ENCODE results near the gene EPS8L2.

The EPS8L2 gene

GRCh38 chr11:690738-691633 lies 15.0 kb upstream of the EPS8L2 start:
- DNase-seq, result no peak

DNA sequence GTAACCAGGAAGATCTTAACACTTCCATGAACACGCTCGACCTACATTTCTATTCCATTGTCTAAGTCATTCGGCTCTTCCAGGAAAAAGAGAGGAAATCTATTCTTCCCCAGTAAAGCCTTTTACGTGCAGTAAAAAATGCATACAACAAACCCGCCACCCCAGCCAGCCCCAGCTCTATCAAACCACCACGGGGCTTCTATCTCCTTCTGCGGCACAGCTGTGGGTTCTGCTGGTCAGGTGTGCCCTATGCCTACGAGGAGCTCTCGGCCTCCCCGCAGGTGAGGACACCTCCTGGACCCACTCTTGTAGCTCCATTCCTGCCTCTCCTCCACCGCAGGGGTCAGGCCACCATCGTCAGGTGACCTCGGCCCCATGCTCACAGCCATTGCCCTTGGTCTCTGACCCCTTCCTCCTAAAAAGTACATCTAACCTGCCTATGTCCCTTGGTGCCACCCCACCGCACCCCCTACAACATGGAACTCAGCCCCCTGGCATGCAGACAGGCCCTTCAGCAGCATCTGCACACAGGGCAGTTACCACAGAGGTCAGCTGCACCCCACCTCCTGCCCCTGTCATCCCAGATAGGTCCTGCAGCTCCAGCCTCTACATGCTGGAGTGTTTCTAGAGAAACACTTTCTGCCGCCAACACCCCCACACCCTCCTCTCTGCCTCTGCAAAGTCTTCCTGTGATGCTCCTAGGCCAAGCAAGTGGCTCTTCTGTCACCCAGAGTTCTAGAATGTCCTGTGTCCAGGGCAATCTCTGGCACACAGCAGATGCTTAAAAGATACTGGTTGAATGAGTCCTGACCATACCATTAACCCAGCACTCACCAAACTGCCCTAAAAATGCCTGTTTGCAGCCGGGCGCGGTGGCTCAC lies 14.1 kb upstream of the EPS8L2 start:
- no peak for DNase-seq

DNA sequence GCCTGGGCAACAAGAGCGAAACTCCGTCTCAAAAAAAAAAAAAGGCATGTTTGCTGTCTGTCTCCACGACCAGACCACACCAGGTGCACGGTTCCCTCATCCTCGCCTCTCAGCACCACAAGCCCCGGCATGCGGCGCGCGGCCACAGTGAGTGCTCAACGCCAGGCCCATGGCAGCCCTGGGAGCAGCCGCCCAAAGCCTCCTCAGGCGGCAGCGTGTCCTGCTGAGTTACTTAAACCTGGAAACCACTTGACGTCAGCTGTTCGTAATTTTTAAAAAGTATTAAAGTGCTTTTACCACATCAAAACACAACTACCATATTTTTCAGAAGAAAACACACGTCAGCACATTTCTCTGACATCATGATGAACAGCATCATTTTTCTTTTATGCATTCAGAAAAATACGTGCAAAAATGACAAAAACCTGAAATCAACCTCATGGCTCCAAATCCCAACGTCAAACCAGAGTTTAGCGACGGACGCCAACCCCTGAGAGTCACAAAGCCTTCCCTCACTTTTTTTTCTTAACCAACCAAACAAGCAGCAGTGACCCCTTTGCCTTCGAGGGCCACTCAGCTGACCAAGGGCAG lies 13.1 kb upstream of the EPS8L2 start:
- DNase-seq, result peak; percentile 28

DNA sequence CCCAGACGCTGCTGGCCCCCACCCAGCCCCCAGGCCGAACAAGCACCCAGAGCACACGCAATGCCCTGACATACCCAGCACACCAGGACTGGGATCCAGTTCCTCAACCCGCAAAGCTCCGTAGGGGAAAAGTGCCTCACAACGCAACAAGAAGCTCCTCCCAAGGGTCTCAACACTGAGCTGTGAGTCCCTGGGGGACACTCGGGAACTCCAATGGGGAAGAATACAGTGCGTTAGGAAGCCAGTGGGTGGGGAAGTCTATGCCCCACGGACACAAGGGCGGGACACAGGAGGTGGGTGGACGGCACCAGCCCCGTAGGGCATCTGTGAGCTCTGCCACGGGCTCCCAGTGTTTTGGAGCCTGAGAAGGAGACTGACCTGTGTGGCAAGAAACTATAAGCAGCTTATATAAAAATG lies 12.6 kb upstream of the EPS8L2 start:
- DNase-seq, result no peak

DNA sequence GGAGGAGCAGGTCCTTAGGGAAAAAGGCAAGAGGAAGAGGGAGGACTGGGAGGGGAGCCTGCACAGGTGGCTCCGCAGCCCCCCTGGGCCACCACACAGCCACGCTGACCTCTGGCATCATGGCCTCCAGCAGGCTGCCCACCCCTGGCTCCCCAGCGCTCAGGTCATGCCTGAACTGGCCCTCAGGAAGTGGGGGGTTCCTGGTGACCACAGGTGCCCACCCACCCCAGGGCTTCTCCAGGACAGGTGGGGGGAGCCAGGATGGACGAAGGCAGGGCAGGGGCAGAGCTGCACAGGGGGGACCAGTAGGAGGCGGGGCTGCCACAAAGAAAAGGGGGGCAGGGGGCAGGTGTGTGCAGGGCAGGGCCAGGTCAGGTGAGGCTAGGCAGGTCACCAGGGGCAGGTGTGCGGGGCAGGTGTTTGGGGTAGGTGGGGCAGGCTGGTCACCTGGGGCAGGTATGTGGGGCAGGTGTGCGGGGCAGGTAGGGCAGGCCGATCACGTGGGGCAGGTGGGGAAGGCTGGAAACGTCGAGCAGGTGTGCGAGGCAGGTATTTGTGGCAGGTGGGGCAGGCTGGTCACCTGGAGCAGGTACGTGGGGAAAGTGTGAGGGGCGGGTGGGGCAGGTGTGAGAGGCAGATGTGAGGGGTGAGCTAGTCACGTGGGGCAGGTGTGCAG lies 12.0 kb upstream of the EPS8L2 start:
- DNase-seq, result no peak

GRCh38 chr11:694563-695287 lies 11.3 kb upstream of the EPS8L2 start, which contains the start of gene DEAF1:
Gene DEAF1 (minus strand): TSS chr11:695222. CDS start chr11:695047, 175 bp downstream.
- DNase-seq, result peak; percentile 98

DNA sequence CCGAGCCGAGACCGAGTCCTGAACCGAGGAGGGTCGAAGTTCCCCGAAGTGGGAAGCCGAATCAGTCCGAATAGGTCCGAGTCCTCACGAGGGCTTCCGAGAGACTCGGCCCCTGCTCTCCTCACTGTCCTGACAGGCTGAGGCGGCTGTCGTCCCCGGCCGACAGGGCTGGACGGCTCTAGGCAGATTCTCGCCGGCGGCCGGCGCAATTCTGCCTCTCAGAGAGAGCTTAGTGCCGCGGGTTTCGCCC lies 10.8 kb upstream of the EPS8L2 start:
- no peak for DNase-seq

- DNase-seq, result peak; percentile 94
Observed at GRCh38 chr11:695538-696248, 10.3 kb upstream of the EPS8L2 start, which contains the start of gene TMEM80. Gene TMEM80 (plus strand): TSS chr11:695816. CDS start chr11:695828, 12 bp downstream.

GRCh38 chr11:696955-697491 lies 9.0 kb upstream of the EPS8L2 start:
- DNase-seq, result no peak

DNA sequence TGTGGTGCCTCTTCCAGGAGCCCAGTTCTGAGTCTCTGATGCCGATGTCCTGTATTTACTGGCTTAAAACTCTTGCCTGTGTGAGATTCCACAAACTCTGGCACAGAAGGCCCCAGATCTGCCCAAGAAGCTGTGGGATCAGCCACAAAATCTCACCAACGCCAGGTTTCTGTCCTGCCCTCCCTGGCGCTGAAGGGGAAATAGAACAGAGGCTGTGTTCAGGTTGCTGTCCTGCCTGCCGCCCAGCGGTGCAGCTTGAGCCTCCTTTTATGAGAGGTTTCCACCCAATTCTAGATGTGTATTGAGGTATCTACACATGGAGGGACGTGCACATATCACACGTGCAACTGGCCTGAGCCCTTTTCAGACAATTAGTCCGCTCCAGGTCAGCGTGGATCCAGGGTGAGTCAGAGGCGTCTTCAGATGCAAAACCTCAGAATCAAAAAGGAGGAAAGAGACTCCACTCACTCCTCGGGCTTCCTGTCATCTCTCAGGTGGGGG lies 8.2 kb upstream of the EPS8L2 start:
- DNase-seq, result no peak

GRCh38 chr11:698493-699115 lies 7.4 kb upstream of the EPS8L2 start:
- no peak for DNase-seq

DNA sequence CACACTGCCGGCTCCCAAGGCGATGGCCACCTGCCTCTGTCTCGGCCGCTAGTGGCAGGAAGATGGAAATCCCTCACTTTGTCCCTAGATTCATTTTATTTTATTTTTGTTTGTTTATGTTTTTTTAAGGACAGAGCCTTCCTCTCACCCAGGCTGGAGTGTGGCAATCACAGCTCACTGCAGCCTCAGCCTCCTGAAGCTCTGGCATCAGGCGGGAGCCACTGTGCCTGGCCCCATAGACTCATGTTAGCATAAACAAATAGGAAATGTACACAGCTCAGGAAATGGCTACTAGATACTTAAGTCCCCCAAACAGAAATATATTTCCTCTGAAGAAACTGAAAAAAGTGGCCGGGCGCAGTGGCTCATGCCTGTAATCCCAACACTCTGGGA lies 6.9 kb upstream of the EPS8L2 start:
- no peak for DNase-seq

DNA sequence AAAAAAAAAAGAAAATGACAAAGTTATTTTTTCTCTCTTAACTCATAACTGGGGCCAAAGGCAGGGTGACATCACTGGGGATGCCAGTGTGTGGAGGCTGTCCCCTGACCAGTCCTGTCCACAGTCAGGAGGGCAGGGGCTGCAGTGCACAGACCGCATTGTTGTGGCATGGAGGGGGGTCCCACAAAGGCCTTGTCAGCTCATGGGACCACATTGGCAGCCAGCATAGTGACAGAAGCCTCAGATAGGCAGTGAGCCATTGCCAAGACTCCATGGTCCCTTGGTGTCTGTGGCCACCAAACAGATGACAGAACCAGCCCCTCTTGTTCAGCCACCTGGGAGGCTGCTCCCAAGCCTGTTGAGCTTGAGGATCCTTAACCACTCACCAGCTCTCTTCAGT lies 6.3 kb upstream of the EPS8L2 start:
- no peak for DNase-seq

- DNase-seq, result no peak
Observed at GRCh38 chr11:701741-702461, 4.1 kb upstream of the EPS8L2 start.

DNA sequence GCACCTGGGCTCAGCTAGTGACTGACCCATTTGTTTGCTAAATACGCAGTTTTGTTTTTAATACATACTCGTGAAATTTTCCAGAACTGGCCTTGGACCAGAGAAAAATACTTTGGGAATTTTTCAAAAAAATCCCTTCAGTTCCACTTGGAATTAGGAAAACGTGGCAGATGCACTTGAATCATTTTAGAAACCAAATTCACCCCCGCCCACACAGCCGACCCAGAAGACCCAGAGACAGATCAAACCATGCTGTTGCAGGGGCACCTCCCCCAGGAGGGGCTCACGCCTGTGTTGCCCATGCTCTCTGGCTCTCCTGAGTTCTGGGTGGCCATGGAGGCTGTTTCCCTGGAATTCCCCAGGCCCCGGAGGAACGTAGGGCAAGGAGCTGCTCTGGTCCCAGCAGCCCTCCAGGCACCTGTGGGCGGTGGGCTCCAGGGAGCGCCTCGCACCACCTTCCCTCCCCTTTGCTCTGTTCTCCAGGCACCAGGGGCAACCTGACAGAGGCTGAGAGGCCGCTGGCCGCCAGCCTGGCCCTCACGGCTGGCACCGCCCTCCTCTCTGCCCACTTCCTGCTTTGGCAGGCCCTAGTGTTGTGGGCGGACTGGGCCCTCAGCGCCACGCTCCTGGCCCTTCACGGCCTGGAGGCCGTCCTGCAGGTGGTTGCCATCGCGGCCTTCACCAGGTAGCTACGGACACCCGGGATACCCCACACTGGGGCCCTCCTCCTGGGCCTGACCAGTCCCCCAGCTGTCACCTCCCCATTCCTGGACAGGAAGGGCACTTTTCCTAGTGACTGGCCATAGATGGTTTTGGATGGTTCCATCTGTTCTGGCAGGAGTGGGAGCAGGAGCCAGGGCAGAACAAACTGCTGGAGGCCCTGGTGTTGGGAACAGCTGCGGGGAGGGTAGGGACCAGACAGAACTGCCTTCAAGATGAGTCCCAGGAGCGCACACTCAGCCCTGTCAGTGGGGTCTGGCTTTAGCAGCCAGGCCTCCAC lies 3.3 kb upstream of the EPS8L2 start:
- no peak for DNase-seq

DNA sequence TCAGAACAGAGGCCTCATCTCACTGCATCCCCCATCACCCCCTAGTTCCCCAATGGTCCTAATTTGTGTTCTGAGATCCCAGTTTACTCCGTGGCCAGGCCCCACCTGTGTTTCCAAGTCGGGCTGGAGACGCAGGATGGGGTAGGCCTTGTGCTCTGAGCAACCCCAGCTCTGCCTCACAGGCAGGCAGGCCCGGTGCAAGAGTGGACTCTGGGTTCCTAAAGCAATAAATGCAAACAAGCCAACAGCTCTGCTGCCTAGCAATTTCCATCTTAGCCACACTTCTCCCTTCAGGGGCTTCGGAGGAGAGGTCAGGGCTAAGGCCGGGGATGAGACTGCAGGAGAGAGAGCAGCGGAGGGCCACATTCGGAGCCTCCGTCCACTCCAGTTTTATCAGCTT lies 2.5 kb upstream of the EPS8L2 start:
- DNase-seq, result no peak

DNA sequence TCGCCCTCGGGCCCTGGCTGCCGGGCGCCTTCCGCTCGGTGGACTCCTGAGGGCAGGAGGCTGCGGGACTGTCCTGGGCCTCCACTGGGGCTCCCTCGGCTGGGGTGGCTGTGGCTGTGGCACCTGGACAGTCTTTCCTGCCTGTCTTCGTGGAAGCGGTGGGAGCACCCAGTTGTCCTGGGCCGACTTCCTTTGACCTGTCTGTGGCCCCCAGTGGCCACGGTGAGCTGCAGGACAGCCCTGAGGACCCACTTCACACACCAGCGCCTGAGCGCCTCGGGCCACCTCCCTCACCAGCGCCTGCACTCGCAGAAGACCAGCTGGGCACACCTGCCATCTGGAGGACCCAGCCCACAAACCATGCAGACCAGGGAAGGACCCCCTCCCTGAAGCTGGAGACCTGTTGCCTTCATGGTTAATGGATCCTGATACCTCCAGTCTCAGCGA lies 1.8 kb upstream of the EPS8L2 start:
- no peak for DNase-seq
